GM18511 (cell line): ENCODE measurements around the gene AFP.
"Not testable (repeated sequence)": the region's sequence is repeated elsewhere in the genome, so short reads cannot be mapped to it uniquely, and the experiment has no call there.

ENCODE experiments used
- ATAC-seq: cut with Tn5 transposase; IDR thresholded peaks from one replicate; pipeline ENCODE4 v1.9.1; 2021; ENCODE audit warnings: mild to moderate bottlenecking, moderate library complexity; ENCODE audit not compliant: unreplicated experiment

The AFP gene

DNA sequence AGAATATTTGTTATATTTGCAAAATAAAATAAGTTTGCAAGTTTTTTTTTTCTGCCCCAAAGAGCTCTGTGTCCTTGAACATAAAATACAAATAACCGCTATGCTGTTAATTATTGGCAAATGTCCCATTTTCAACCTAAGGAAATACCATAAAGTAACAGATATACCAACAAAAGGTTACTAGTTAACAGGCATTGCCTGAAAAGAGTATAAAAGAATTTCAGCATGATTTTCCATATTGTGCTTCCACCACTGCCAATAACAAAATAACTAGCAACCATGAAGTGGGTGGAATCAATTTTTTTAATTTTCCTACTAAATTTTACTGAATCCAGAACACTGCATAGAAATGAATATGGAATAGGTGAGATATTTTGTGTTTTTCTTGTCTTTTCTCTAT, at the start of gene AFP:
AFP (plus strand) TSS at position 238 of the 400 bp plus-strand sequence; CDS start at position 280, 42 bp downstream.
- ATAC-seq: no peak

GRCh38 chr4:73387552-73387951, 48.5 kb upstream of the AFP start:
- ATAC-seq: no peak

DNA sequence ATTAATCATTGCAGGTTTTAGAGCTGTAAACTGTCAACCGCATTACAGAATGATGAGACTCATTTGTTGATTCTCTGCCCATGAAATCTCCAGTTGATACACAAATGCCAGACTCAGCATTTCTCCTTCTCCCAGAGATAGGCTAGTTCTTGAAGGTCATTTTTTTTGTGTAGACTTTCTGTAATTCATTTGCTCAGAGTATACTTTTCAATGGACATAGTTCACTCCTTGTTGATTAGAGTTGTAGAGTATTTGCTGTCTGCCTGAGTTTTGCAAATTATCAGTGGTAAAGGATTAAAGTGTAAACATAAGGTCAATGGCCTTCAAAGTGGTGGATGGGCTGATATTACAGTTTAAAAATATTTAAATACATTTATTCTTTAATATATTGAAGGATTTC, 47.1 kb upstream of the AFP start:
- ATAC-seq: no peak

DNA sequence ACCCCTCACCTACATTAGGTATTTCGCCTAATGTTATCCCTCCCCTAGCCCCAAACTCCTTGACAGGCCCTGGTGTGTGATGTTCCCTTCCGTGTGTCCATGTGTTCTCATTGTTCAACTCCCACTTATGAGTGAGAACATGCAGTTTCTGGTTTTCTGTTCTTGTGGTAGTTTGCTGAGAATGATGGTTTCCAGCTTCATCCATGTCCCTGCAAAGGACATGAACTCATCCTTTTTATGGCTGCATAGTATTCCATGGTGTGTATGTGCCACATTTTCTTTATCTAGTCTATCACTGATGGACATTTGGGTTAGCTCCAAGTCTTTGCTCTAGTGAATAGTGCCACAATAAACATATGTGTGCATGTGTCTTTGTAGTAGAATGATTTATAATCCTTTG, 46.4 kb upstream of the AFP start:
- not testable (repeated sequence) for ATAC-seq

DNA sequence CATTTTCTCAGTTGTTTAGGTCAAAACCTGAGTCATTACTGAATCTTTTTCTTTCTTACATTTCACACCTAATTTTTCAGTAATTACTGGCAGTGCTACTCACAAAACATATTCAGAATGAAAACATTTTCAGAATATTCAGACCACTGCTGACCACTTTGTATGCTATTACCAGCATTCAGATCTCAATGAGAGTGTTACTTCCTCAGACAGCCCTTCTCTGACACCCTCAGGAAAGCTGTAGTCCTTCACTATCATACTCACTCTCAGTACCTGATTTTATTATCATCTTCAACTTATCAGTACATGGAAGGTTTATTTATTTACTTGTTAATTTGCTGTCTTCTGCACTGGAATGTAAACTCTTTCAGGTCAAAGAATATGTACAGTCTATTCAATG, 44.2 kb upstream of the AFP start:
- ATAC-seq: no peak

- ATAC-seq: no peak
Observed at GRCh38 chr4:73392936-73393335, 43.1 kb upstream of the AFP start.

DNA sequence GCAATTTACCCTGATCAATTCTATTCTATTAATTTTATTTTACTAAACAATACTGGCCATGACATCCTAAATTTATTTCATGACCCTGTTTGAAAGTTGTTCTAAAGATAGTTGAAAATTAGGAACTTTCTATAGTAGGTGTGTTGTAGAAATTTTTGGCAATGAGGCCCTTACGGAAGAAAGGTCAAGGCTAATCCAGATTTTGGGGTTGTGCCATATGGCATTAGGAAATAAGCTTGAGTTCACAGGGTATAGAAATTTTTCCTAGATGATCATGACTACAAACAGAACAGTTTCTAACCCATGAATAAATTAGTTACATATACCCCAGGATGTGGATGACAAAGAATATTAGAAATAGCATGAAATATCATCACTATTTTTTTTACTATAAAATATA, 39.7 kb upstream of the AFP start:
- no peak for ATAC-seq

DNA sequence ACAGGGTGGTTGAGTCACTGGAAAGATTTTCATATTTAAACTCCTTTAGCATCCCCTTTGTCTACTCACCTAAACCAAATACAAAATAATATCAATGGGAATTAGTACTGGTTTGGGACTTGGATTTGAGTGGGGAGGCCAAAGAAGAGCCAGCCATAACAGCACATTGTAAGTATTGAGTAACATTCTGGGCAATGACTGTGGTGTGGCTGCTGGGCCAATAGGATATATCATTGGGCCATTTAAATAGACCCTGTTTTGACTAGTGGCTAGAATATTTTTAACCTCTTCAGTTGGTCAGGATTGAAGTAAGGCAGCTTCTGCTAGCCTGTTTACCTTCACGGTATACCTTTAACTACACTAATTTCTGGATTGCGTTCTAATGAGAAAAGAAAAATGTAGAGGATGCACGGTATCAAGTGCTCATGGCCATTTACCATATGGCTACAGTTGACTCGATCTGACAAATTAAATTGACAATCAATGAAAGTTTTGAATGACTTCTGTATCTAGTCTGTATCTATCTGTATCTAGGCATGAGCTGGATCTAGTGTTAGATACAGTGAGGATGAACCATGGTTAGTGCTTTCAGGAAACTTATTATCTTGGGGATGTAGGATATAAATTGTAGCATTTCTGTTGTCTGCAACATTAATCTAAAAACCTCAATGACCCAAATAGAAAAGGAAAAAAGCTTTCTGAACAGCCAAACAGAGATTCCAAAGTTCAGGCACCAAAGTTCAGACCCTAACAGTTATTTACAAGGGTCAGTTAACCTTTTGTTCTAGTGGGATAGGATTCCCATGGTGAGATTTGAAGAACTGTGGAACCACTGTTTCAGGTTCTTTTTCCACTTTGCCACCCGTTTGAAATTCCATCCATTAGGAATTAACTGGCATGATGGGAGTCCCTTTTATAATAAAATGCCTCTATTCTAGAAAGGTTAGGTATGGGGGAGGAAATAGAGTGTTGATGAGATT, 38.7 kb upstream of the AFP start:
- ATAC-seq: no peak

DNA sequence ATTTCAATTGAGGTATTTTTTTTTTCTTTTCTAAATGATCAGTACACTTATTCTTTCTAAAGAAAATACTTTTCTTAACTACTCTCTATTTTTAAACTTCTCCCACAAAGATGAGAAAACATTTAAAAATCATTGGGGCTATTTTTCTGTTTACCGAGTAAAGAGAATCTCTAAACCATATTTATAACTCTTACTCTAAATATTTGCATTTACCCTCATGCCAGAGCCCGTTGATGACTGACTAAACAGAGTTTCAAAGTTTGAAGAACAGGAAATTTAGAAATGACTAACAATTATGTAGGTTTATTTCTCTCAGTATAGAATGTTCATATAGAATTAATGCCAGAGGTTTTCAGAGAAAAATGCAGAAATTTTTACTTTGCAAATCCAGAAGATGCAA, 34.6 kb upstream of the AFP start:
- no peak for ATAC-seq

DNA sequence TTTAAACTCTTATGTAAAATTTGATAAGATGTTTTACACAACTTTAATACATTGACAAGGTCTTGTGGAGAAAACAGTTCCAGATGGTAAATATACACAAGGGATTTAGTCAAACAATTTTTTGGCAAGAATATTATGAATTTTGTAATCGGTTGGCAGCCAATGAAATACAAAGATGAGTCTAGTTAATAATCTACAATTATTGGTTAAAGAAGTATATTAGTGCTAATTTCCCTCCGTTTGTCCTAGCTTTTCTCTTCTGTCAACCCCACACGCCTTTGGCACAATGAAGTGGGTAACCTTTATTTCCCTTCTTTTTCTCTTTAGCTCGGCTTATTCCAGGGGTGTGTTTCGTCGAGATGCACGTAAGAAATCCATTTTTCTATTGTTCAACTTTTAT, 32.0 kb upstream of the AFP start, which contains the start of gene ALB:
ALB (plus strand) TSS at position 246 of the 400 bp plus-strand sequence; CDS start at position 287, 41 bp downstream.
- ATAC-seq: no peak

DNA sequence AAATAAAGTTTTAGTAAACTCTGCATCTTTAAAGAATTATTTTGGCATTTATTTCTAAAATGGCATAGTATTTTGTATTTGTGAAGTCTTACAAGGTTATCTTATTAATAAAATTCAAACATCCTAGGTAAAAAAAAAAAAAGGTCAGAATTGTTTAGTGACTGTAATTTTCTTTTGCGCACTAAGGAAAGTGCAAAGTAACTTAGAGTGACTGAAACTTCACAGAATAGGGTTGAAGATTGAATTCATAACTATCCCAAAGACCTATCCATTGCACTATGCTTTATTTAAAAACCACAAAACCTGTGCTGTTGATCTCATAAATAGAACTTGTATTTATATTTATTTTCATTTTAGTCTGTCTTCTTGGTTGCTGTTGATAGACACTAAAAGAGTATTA, 31.6 kb upstream of the AFP start:
- ATAC-seq: no peak

DNA sequence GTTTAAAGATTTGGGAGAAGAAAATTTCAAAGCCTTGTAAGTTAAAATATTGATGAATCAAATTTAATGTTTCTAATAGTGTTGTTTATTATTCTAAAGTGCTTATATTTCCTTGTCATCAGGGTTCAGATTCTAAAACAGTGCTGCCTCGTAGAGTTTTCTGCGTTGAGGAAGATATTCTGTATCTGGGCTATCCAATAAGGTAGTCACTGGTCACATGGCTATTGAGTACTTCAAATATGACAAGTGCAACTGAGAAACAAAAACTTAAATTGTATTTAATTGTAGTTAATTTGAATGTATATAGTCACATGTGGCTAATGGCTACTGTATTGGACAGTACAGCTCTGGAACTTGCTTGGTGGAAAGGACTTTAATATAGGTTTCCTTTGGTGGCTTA, 30.9 kb upstream of the AFP start:
- ATAC-seq: no peak

DNA sequence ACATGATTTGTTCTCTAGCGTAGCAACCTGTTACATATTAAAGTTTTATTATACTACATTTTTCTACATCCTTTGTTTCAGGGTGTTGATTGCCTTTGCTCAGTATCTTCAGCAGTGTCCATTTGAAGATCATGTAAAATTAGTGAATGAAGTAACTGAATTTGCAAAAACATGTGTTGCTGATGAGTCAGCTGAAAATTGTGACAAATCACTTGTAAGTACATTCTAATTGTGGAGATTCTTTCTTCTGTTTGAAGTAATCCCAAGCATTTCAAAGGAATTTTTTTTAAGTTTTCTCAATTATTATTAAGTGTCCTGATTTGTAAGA, 29.5 kb upstream of the AFP start:
- no peak for ATAC-seq

DNA sequence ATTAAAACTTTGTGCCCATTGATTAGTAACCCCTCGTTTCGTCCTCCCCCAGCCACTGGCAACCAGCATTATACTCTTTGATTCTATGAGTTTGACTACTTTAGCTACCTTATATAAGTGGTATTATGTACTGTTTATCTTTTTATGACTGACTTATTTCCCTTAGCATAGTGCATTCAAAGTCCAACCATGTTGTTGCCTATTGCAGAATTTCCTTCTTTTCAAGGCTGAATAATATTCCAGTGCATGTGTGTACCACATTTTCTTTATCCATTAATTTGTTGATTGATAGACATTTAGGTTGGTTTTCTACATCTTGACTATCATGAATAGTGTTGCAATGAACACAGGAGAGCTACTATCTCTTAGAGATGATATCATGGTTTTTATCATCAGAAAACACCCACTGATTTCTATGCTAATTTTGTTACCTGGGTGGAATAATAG, 28.8 kb upstream of the AFP start:
- no peak for ATAC-seq

DNA sequence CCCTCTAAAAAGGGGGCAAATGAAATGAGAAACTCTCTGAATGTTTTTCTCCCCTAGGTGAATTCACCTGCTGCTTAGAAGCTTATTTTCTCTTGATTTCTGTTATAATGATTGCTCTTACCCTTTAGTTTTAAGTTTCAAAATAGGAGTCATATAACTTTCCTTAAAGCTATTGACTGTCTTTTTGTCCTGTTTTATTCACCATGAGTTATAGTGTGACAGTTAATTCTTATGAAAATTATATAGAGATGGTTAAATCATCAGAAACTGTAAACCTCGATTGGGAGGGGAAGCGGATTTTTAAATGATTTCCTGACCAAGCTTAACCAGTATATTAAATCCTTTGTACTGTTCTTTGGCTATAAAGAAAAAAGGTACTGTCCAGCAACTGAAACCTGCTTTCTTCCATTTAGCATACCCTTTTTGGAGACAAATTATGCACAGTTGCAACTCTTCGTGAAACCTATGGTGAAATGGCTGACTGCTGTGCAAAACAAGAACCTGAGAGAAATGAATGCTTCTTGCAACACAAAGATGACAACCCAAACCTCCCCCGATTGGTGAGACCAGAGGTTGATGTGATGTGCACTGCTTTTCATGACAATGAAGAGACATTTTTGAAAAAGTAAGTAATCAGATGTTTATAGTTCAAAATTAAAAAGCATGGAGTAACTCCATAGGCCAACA, 27.7 kb upstream of the AFP start:
- ATAC-seq: no peak

DNA sequence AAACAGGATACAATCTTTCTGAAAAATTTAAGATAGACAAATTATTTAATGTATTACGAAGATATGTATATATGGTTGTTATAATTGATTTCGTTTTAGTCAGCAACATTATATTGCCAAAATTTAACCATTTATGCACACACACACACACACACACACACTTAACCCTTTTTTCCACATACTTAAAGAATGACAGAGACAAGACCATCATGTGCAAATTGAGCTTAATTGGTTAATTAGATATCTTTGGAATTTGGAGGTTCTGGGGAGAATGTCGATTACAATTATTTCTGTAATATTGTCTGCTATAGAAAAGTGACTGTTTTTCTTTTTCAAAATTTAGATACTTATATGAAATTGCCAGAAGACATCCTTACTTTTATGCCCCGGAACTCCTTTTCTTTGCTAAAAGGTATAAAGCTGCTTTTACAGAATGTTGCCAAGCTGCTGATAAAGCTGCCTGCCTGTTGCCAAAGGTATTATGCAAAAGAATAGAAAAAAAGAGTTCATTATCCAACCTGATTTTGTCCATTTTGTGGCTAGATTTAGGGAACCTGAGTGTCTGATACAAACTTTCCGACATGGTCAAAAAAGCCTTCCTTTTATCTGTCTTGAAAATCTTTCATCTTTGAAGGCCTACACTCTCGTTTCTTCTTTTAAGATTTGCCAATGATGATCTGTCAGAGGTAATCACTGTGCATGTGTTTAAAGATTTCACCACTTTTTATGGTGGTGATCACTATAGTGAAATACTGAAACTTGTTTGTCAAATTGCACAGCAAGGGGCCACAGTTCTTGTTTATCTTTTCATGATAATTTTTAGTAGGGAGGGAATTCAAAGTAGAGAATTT, 26.8 kb upstream of the AFP start:
- no peak for ATAC-seq

DNA sequence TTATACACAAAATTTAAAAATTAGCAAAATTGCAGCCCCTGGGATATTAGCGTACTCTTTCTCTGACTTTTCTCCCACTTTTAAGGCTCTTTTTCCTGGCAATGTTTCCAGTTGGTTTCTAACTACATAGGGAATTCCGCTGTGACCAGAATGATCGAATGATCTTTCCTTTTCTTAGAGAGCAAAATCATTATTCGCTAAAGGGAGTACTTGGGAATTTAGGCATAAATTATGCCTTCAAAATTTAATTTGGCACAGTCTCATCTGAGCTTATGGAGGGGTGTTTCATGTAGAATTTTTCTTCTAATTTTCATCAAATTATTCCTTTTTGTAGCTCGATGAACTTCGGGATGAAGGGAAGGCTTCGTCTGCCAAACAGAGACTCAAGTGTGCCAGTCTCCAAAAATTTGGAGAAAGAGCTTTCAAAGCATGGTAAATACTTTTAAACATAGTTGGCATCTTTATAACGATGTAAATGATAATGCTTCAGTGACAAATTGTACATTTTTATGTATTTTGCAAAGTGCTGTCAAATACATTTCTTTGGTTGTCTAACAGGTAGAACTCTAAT, 26.0 kb upstream of the AFP start:
- ATAC-seq: no peak

GRCh38 chr4:73410916-73411730, 24.9 kb upstream of the AFP start:
- ATAC-seq: no peak

GRCh38 chr4:73411731-73412414, 24.1 kb upstream of the AFP start:
- no peak for ATAC-seq
